Karpas-422 (cell line): ENCODE measurements around the gene RFX8. TPM values are rescaled to one million over a fixed set of nuclear protein-coding genes. Genes with fewer than 3 reads are reported as not detected.

Source experiments
- DNase-seq: peaks from one replicate; pipeline ENCODE4 v3.0.0-alpha.2; 2015
- H2AFZ ChIP-seq: fragments of 200-600 bp; sonication (generic); 2 replicates; pipeline ENCODE4 v1.6.1; 2014; ENCODE audit warnings: antibody characterized with exemption, low read length, mixed read lengths
- H3K27ac ChIP-seq: fragments of 200-600 bp; sonication (generic); 2 replicates; pipeline ENCODE4 v1.5.1; 2014; ENCODE audit warnings: mild to moderate bottlenecking, low read length, moderate library complexity
- H3K27me3 ChIP-seq: fragments of 200-600 bp; sonication (generic); 2 replicates; pipeline ENCODE4 v1.6.1; 2014; ENCODE audit warnings: low read length, mixed read lengths
- H3K36me3 ChIP-seq: fragments of 200-600 bp; sonication (generic); 2 replicates; pipeline ENCODE4 v1.6.1; 2014; ENCODE audit warnings: low read length, mixed read lengths; ENCODE audit not compliant: insufficient read depth
- H3K4me1 ChIP-seq: fragments of 200-600 bp; sonication (generic); 2 replicates; pipeline ENCODE4 v1.6.1; 2014; ENCODE audit warnings: mild to moderate bottlenecking, low read length, mixed read lengths
- H3K4me2 ChIP-seq: fragments of 200-600 bp; sonication (generic); 2 replicates; pipeline ENCODE4 v1.6.1; 2014; ENCODE audit warnings: low read length, low read depth, mild to moderate bottlenecking; ENCODE audit not compliant: poor library complexity, severe bottlenecking
- H3K4me3 ChIP-seq: fragments of 200-600 bp; sonication (generic); 2 replicates; pipeline ENCODE4 v1.5.1; 2014; ENCODE audit warnings: mild to moderate bottlenecking, antibody characterized with exemption, low read length, mixed read lengths
- H3K79me2 ChIP-seq: fragments of 200-600 bp; sonication (generic); 2 replicates; pipeline ENCODE4 v1.6.1; 2014; ENCODE audit warnings: mild to moderate bottlenecking, low read length, mixed read lengths
- H3K9ac ChIP-seq: fragments of 200-600 bp; sonication (generic); 2 replicates; pipeline ENCODE4 v1.6.0; 2014; ENCODE audit warnings: low read length
- H3K9me2 ChIP-seq: fragments of 200-600 bp; sonication (generic), shearing (Covaris generic); replicated peaks from 2 replicates; pipeline ENCODE4 v1.6.0; 2014; ENCODE audit warnings: mild to moderate bottlenecking, low read length, moderate library complexity; ENCODE audit not compliant: insufficient read depth
- H3K9me3 ChIP-seq: fragments of 300-700, 200-600 bp; sonication (generic); 2 replicates; pipeline ENCODE4 v1.6.1; 2014; ENCODE audit warnings: low read length, mixed read lengths
- H4K20me1 ChIP-seq: fragments of 200-600 bp; sonication (generic); 2 replicates; pipeline ENCODE4 v1.6.1; 2014; ENCODE audit warnings: mild to moderate bottlenecking, antibody characterized with exemption, low read length, low read depth; ENCODE audit not compliant: insufficient read depth
- total RNA-seq: library from RNA; depleted of rRNA; stranded (reverse); fragments of >200 nt; shearing (Covaris generic); gene quantifications from 2 replicates; pipeline ENCODE4 v1.2.3, GENCODE V29; 2014; ENCODE audit warnings: low replicate concordance

Gene RFX8
- total RNA-seq, 1 experiment from 2014 or later = not detected

GRCh38 chr2:101372792-101373191, 102.1 kb downstream of the RFX8 start:
- H3K9ac ChIP-seq = no peak overlapping the region
- H3K36me3 ChIP-seq = no peaks in the 10 kb centered on the region
- no peaks in the 10 kb centered on the region for H3K9me3 ChIP-seq
- H3K27me3 ChIP-seq = no peaks in the 10 kb centered on the region
- no peak for DNase-seq
- no peaks in the 10 kb centered on the region for H4K20me1 ChIP-seq
- H3K27ac ChIP-seq = no peak overlapping the region
- H3K4me2 ChIP-seq = no peak overlapping the region
- no peaks in the 10 kb centered on the region for H3K4me1 ChIP-seq
- H3K79me2 ChIP-seq = no peaks in the 10 kb centered on the region
- no peaks in the 10 kb centered on the region for H3K9me2 ChIP-seq
- no peak overlapping the region for H2AFZ ChIP-seq
- H3K4me3 ChIP-seq = no peak overlapping the region

GRCh38 chr2:101371636-101372035, 103.3 kb downstream of the RFX8 start:
- Histone ChIP-seq H3K79me2 (no peaks in the 10 kb centered on the region), H4K20me1 (no peaks in the 10 kb centered on the region), H3K9me3 (no peaks in the 10 kb centered on the region), H3K4me1 (no peaks in the 10 kb centered on the region), H3K9ac (no peak overlapping the region), H3K4me2 (no peak overlapping the region), H3K36me3 (no peaks in the 10 kb centered on the region), H3K27ac (no peak overlapping the region), H2AFZ (no peak overlapping the region), H3K9me2 (no peaks in the 10 kb centered on the region), H3K27me3 (no peaks in the 10 kb centered on the region), H3K4me3 (no peak overlapping the region)
- no peak for DNase-seq

- Histone ChIP-seq H3K4me2 (no peak overlapping the region), H4K20me1 (no peaks in the 10 kb centered on the region), H3K79me2 (no peaks in the 10 kb centered on the region), H3K36me3 (no peaks in the 10 kb centered on the region), H2AFZ (no peak overlapping the region), H3K27ac (no peak overlapping the region), H3K9ac (no peak overlapping the region), H3K9me2 (no peaks in the 10 kb centered on the region), H3K9me3 (no peaks in the 10 kb centered on the region), H3K4me1 (no peaks in the 10 kb centered on the region), H3K27me3 (no peaks in the 10 kb centered on the region), H3K4me3 (no peak overlapping the region)
- no peak for DNase-seq
Measured at GRCh38 chr2:101369100-101369499, 105.8 kb downstream of the RFX8 start.

GRCh38 chr2:101368376-101368775, 106.5 kb downstream of the RFX8 start:
- H3K36me3 ChIP-seq = no peaks in the 10 kb centered on the region
- no peaks in the 10 kb centered on the region for H3K4me1 ChIP-seq
- H2AFZ ChIP-seq = no peak overlapping the region
- no peaks in the 10 kb centered on the region for H3K9me3 ChIP-seq
- no peak overlapping the region for H3K9ac ChIP-seq
- no peak overlapping the region for H3K4me2 ChIP-seq
- no peaks in the 10 kb centered on the region for H3K9me2 ChIP-seq
- no peak for DNase-seq
- H3K27me3 ChIP-seq = no peaks in the 10 kb centered on the region
- H3K4me3 ChIP-seq = no peak overlapping the region
- no peaks in the 10 kb centered on the region for H3K79me2 ChIP-seq
- no peaks in the 10 kb centered on the region for H4K20me1 ChIP-seq
- no peak overlapping the region for H3K27ac ChIP-seq

GRCh38 chr2:101367508-101367907, 107.4 kb downstream of the RFX8 start:
- no peak overlapping the region for H2AFZ ChIP-seq
- H3K9ac ChIP-seq = no peak overlapping the region
- no peaks in the 10 kb centered on the region for H3K79me2 ChIP-seq
- no peaks in the 10 kb centered on the region for H4K20me1 ChIP-seq
- no peak overlapping the region for H3K4me2 ChIP-seq
- no peaks in the 10 kb centered on the region for H3K9me3 ChIP-seq
- H3K36me3 ChIP-seq = no peaks in the 10 kb centered on the region
- no peaks in the 10 kb centered on the region for H3K27me3 ChIP-seq
- H3K27ac ChIP-seq = no peak overlapping the region
- no peak for DNase-seq
- no peaks in the 10 kb centered on the region for H3K9me2 ChIP-seq
- no peaks in the 10 kb centered on the region for H3K4me1 ChIP-seq
- no peak overlapping the region for H3K4me3 ChIP-seq

GRCh38 chr2:101364878-101365277, 110.0 kb downstream of the RFX8 start:
- H3K9ac ChIP-seq = no peak overlapping the region
- H3K4me1 ChIP-seq = peaks cover 7% of the 10 kb centered on the region
- H4K20me1 ChIP-seq = no peaks in the 10 kb centered on the region
- H3K27ac ChIP-seq = no peak overlapping the region
- no peaks in the 10 kb centered on the region for H3K79me2 ChIP-seq
- no peaks in the 10 kb centered on the region for H3K9me2 ChIP-seq
- no peak overlapping the region for H3K4me3 ChIP-seq
- H3K27me3 ChIP-seq = no peaks in the 10 kb centered on the region
- H3K36me3 ChIP-seq = no peaks in the 10 kb centered on the region
- DNase-seq = no peak
- no peak overlapping the region for H2AFZ ChIP-seq
- H3K4me2 ChIP-seq = no peak overlapping the region
- H3K9me3 ChIP-seq = no peaks in the 10 kb centered on the region

- no peak for DNase-seq
- H3K36me3 ChIP-seq = no peaks in the 10 kb centered on the region
- H3K27me3 ChIP-seq = no peaks in the 10 kb centered on the region
- H3K27ac ChIP-seq = no peak overlapping the region
- H2AFZ ChIP-seq = no peak overlapping the region
- peaks cover 7% of the 10 kb centered on the region for H3K4me1 ChIP-seq
- no peaks in the 10 kb centered on the region for H3K9me3 ChIP-seq
- H3K9me2 ChIP-seq = no peaks in the 10 kb centered on the region
- H4K20me1 ChIP-seq = no peaks in the 10 kb centered on the region
- no peak overlapping the region for H3K4me2 ChIP-seq
- H3K79me2 ChIP-seq = no peaks in the 10 kb centered on the region
- H3K4me3 ChIP-seq = no peak overlapping the region
- no peak overlapping the region for H3K9ac ChIP-seq
Measured at GRCh38 chr2:101362777-101363176, 112.1 kb downstream of the RFX8 start.

- Histone ChIP-seq H3K9me3 (no peaks in the 10 kb centered on the region), H3K27me3 (no peaks in the 10 kb centered on the region), H4K20me1 (no peaks in the 10 kb centered on the region), H2AFZ (no peak overlapping the region), H3K79me2 (no peaks in the 10 kb centered on the region), H3K9me2 (no peaks in the 10 kb centered on the region), H3K4me3 (no peak overlapping the region), H3K27ac (no peak overlapping the region), H3K36me3 (no peaks in the 10 kb centered on the region), H3K9ac (no peak overlapping the region), H3K4me2 (no peak overlapping the region), H3K4me1 (peaks cover 7% of the 10 kb centered on the region)
- no peak for DNase-seq
Measured at GRCh38 chr2:101362316-101362715, 112.6 kb downstream of the RFX8 start.

GRCh38 chr2:101361522-101361921, 113.4 kb downstream of the RFX8 start:
- Histone ChIP-seq H3K9me2 (no peaks in the 10 kb centered on the region), H3K4me1 (peaks cover 7% of the 10 kb centered on the region), H3K9me3 (no peaks in the 10 kb centered on the region), H2AFZ (no peak overlapping the region), H3K79me2 (no peaks in the 10 kb centered on the region), H4K20me1 (no peaks in the 10 kb centered on the region), H3K4me2 (no peak overlapping the region), H3K27me3 (no peaks in the 10 kb centered on the region), H3K36me3 (no peaks in the 10 kb centered on the region), H3K9ac (no peak overlapping the region), H3K4me3 (no peak overlapping the region), H3K27ac (no peak overlapping the region)
- DNase-seq = no peak
